ENCODE data around the gene PI4K2A.
"Not testable (repeated sequence)": the region's sequence is repeated elsewhere in the genome, so short reads cannot be mapped to it uniquely, and the experiment has no call there.

Gene PI4K2A

DNA sequence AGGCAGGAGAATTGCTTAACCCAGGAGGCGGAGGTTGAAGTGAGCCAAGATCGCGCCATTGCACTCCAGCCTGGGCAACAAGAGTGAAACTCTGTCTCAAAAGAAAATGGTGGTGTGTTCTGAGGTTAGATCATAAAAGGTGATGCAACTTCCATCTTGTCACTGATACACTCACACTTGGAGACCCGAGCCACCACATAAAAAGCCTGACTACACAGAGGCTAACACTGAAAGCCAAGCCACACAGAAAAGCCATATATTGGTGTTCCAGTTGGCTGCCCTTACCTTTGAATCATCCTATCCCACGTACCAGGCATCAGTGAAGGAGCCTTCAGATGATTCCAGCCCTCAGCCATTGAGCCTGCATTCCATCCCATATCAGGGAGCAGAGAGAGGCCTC, 11.2 kb upstream of the PI4K2A start:
- no peak for DNase-seq (ENCODE audit: extremely low spot score, insufficient read length, low read depth)
- FAIRE-seq, result no peak

DNA sequence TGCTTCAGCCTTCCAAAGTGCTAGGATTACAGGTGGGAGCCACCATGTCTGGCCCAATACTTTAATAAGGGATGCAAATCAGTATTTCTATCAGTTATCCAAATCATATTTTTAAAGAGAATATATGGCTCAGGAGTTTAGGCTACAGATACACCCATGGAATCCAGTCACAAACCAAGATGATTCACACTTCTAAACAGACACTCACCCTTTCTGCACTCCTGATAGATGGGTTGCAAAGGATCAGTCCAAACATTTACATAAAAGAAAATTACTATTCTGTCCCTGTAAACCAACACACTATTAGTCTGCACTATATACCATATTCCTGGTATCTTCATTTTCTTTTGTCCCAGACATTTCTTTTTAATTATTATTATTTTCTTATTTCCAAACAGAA, 9.4 kb upstream of the PI4K2A start:
- DNase-seq (ENCODE audit: extremely low spot score, insufficient read length, low read depth) (no peak), FAIRE-seq (no peak)

DNA sequence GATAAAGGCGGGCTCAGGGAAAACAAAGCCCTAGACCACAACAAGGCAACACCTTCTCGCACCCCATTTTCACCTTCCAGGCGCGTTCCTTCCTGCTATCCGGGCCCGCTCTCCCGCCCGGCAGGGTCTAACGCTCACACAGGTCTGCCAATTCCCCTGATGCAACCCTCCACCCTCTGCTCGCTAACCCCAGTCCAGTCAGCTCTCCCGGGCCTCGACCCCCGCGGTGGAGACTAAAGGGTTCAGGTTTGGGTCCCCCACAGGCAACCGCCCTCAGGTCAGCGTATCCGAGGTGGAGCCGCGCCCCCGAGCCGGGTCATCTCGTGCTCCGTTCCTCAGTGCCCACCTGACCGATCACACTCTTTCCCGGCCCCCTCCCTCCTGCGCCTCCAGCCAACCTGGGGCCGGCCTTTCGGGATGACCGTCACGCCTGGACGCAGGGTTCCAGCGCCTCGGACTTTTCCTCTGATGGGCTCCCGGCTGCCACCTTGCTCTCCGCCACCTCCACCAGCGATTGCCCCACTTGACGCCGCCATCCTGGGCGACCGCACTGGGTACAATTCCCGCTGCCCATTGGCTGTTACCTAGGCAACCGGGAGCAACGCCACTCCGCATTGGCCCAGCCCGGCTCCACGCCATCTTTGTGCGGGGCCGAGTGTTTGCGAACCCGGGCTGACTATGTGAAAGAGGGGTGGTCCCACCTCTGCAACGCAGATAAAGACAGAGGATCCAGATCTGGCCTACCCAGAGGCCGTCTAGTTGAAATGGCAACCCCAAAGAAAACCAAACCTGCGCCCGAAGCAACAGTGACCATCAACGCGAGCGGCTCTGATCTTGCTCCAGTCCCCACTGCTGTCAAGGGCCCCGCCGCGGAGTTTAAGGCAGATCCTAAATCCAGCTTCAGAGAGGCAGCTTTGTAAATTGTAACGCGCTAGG, 7.3 kb upstream of the PI4K2A start, which contains the start of gene MORN4:
TSS of gene MORN4 (minus strand) at position 552 of the 936 bp plus-strand sequence. CDS start 13,847 bp downstream, outside the sequence.
- FAIRE-seq (peak; percentile 80), DNase-seq (ENCODE audit: extremely low spot score, insufficient read length, low read depth) (peak; percentile 85)

DNA sequence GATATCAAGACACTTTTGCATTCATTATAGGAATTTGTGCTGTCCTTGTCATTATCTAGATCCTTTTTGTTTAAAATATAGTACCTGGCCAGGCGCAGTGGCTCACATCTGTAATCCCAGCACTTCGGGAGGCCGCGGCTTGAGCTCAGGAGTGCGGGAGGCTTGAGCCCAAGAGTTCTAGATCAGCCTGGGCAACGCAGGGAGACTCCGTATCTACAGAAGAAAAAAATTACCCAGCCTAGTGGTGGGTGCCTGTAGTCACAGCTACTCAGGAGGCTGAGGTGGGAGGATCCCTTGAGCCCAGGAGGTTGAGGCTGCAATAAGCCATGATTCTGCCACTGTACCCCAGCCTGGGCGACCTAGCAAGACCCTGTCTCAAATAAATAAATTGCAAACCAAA, 6.5 kb upstream of the PI4K2A start:
- no peak for FAIRE-seq

DNA sequence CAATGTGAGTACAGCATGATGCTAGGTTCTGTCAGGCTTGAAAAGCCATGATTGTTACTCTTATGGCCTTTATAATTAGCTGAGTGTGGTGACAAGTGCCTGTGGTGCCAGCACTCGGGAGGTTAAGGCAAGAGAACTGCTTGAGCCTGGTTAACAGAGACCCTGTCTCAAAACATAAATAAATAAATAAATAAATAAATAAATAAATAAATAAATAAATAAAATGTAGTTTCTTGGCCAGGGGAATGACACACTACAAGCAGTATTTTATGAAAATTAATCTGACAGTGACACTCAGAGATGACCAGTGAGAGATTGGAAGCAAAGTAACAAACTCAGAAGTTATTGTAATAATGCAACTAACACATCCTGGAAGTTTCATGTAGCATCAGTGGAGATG, 4.9 kb upstream of the PI4K2A start:
- no peak for DNase-seq (ENCODE audit: extremely low spot score, insufficient read length, low read depth)
- no peak for FAIRE-seq

More for the DNA sequence above, 6.5 kb upstream of the PI4K2A start:
- no peak for DNase-seq (ENCODE audit: extremely low spot score, insufficient read length, low read depth)

DNA sequence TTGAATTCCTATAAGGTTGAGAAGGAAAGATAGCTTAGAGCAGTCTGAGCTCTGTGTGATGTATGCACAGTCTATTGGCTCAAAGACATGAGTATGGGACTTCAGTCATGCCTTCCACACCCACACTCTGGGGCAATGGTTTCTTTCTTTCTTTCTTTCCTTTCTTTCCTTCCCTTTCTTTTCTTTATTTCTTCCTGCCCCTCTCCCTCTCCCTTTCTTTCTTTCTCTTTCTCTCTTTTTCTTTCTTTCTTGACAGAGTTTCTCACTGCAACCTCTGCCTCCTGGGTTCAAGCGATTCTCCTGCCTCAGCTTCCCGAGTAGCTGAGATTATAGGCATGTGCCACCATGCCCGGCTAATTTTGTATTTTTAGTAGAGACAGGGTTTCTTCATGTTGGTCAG, 1.4 kb upstream of the PI4K2A start:
- not testable (repeated sequence) for FAIRE-seq; DNase-seq (ENCODE audit: extremely low spot score, insufficient read length, low read depth)

DNA sequence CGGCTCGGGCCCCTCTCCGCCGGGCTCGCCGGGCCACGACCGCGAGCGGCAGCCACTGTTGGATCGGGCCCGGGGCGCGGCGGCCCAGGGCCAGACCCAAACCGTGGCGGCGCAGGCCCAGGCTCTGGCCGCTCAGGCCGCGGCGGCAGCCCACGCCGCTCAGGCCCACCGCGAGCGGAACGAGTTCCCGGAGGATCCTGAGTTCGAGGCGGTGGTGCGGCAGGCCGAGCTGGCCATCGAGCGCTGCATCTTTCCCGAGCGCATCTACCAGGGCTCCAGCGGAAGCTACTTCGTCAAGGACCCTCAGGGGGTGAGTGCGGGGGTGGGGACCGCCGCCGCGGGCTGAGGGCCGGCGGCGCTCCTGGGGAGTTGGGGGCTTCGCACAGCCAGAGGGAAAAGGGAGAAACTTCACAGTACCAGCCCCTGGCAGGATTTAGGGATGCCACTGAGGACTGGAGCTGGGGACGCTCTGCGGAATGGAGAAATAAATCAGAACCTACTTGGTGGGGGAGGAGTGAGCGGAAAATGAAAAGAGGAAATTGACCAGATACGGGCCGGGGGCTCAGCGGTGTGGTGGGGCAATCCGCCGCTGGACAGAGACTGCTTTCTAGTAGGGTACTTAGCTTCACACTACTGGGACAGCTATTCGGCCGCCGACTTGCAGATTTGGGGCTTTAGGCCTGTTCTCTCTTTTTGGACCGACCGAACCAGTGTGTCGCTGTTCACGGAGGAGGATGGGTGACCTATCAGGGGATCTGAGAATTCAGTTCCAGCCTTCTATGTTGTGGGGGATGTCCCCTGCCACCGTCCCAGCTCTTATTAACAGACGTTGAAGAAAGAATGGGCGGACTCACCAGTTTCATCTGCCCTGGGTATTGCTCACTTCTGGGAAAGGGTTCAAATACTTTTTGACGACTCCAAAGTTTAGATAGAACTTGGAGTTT, 669 bp downstream of the PI4K2A start:
- FAIRE-seq (peak; percentile 62), DNase-seq (ENCODE audit: extremely low spot score, insufficient read length, low read depth) (no peak)

DNA sequence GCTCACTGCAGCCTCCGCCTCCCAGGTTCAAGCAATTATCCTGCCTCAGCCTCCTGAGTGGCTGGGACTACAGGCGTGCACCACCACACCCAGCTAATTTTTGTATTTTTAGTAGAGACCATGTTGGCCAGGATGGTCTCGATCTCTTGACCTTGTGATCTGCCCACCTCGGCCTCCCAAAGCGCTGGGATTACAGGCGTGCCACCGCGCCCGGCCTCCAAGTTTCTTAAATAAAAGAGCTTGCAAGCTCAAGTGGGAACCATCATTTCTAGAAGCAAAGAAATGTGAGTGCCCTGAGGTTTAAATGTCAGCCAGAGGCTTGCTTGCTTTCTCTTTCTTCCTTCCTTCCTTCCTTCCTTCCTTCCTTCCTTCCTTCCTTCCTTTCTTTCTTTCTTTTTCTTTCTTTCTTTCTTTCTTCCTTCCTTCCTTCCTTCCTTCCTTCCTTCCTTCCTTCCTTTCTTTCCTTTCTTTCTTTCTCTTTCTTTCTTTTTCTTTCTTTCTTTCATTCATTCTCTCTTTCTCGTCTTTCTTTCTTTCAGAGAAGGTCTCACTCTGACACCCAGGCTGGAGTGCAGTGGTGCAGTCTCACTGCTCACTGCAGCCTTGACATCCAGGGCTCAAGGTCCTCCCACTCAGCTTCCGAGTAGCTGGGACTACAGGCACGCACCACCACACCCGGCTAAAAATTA, 2.1 kb downstream of the PI4K2A start:
- FAIRE-seq; DNase-seq (ENCODE audit: extremely low spot score, insufficient read length, low read depth): not testable (repeated sequence)

DNA sequence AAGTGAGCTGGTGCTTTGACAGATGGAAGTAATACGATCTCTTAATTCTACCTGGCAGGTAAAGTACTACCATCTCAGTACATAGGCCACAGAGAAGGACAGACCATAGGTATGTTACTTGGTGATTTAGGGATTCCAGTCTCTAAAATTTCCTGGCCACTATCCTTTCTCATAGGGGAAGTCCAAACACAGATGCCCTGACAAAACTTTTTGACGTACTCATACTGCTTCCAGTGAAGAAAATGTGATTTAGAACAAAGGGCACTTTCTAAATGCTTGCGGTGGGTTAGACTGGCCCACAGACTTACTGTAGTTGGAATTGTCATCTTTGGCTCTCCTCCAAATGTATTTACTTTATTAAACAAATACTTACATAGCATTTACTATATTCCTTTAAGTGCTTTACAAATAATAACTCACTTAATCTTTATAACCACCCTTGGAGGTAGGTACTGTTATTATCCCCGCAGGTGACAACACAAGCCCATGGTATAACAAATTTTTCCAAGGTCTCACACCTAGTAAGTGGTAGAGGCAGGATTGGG, 3.0 kb downstream of the PI4K2A start:
- no peak for DNase-seq (ENCODE audit: extremely low spot score, insufficient read length, low read depth)

DNA sequence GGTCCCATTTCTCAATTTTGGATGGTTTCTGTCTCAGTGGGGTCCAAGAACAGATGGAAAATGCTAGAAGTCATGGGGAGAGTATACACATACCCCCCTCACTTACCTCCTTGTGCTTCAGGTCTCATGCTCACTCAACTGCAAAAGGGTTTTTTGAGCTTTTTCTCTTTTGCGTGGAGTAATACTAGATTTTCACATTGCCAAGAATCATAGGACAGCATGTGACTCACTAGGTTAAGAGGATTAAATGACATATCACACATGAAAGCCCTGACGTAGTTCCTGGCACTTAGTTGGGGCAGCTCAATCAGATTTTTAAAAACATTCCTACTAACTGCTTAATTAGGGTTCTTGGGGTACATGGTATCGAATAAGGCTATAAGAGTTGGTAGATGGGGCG, 4.5 kb downstream of the PI4K2A start:
- FAIRE-seq (no peak), DNase-seq (ENCODE audit: extremely low spot score, insufficient read length, low read depth) (no peak)

More for the DNA sequence above, 3.0 kb downstream of the PI4K2A start:
- FAIRE-seq, result no peak

DNA sequence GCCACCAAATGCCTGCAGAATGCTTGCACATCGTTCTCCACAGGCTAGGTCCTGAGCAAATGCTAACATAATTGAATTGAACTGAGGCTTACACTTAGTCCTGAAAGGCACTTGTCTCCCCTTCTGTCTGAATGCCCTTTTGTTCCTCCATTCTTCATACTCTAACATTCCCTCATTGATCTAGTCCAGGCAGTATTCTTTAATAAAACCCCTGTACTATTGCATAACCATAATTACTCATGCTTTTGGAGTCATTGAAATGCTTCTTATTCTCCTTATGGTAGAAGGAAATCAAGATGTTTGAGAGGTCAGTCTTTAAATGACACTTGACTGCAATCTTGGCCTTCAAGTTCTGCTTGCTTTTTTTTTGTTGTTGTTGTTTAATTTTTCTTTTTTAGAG, 7.1 kb downstream of the PI4K2A start:
- FAIRE-seq (no peak), DNase-seq (ENCODE audit: extremely low spot score, insufficient read length, low read depth) (no peak)

DNA sequence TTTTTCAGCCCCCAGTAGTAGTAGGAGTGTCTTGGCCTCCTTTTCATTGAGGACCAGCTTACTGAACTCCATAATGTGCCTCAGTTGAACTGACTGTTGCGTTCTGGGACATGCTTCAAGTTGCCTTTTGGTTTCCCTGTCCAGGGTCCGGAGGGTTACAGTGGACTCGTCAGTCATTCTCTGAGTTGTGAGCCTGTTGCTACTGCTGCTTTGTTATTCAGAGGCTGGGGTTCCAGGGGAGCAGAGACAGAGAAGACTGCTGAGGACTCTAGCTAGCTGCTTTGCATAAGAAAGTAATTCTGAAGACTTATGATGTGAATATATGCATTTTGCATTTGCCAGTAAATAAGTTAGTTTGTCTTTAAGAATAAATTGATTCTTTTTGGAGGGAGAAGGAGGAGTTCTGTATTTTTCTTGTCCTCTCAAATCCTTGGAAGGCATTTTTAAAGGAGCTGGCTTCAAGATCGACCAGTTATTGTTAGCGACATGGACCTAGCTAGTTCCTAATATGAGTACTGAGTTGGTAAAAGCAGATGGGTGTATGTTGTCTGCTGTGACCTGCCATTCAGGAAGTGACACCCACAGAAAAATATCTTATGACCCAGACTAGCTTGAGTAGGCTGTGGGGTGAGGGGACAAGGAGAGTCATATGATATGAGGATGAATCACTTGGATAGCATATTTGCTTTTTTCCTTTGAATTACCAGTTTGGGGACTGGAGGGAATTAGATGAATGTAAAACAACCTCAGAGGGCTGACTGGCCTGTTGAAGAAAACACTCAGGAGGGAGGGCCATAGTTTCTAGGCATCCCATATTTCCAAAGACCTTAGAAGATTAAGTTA, 8.3 kb downstream of the PI4K2A start:
- DNase-seq (ENCODE audit: extremely low spot score, insufficient read length, low read depth) (no peak), FAIRE-seq (peak; percentile 79)

DNA sequence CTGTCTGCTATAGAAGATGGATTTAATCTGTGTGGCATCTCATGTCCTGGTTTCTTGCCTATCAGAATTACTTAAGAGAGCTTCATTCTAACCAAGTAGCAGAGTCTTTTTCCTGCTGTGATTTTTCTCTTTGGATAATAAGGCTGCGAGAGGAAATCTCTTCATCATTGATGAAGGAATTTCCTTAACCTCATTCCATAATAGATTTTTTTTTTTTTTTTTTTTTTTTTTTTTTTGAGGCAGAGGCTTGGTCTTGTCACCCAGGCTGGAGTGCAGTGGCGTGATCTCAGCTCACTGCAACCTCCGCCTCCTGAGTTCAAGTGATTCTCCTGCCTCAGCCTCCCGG, 8.9 kb downstream of the PI4K2A start:
- not testable (repeated sequence) for FAIRE-seq; DNase-seq (ENCODE audit: extremely low spot score, insufficient read length, low read depth)

DNA sequence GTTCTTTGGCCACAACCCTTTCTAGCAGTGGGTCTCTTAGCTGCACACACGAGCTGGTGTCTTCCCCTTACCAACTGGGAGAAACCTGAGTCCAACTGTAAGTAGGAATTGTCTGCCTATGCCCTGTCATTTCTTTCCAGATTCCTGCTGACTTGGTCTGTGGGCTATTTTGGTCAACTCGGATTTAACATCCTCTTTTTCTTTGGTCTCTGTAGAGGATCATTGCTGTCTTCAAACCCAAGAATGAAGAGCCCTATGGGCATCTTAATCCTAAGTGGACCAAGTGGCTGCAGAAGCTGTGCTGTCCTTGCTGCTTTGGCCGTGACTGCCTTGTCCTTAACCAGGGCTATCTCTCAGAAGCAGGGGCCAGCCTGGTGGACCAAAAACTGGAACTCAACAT, 10.3 kb downstream of the PI4K2A start:
- no peak for DNase-seq (ENCODE audit: extremely low spot score, insufficient read length, low read depth)
- FAIRE-seq, result no peak

DNA sequence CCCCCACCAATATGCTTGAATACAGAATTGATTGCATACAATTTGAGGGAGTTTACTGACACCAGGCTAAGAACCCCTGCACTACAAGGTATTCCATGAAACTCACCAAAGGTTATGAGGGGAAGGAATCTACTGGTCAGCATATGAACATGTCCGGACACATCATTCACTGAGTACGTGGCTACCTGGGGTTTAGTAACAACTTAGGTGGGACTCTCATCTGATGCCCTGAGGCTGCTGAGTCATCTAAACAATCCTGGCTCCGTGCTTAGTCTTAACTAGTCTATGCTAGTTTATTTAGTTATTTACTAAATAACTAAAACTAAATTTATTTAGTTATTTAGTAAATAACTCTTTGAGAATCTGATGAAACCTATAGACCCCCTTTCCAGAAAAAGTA, 11.3 kb downstream of the PI4K2A start:
- FAIRE-seq, result no peak
- no peak for DNase-seq (ENCODE audit: extremely low spot score, insufficient read length, low read depth)

DNA sequence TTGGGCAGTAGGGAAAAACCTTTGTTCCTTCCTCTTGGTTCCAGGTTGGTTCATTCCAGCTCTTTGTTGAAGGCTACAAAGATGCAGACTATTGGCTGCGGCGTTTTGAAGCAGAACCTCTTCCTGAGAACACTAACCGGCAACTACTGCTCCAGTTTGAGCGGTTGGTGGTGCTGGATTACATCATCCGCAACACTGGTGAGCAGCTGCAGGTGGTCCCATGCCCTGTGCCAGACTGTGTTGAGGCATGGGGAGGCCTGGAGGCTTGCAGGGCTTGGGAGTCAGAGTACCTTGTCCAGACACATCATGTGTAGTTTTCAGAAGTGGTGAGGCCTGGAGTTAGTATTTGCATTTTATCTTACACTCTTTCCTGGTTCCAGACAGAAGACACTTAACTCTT, 16.3 kb downstream of the PI4K2A start:
- no peak for DNase-seq (ENCODE audit: extremely low spot score, insufficient read length, low read depth)
- FAIRE-seq, result no peak

DNA sequence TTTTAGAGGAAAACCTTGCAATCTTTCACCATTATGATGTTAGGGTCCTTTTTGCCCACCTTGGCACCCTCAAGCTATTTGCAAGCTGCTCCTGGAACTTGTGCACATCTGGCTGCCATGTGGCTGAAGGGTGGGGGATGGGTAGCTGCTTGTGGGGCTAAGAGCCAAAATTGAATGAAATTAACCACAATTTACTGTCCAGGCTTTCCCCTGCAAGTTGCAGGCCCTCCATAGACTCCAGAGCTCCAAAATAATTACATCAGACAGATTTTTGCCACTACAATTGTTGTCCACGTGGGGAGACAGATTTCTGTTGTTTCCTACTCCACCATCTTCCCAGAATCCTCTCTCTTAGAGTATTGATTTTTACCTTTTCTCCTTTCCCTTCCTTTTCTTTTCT, 19.1 kb downstream of the PI4K2A start:
- FAIRE-seq (no peak), DNase-seq (ENCODE audit: extremely low spot score, insufficient read length, low read depth) (no peak)

DNA sequence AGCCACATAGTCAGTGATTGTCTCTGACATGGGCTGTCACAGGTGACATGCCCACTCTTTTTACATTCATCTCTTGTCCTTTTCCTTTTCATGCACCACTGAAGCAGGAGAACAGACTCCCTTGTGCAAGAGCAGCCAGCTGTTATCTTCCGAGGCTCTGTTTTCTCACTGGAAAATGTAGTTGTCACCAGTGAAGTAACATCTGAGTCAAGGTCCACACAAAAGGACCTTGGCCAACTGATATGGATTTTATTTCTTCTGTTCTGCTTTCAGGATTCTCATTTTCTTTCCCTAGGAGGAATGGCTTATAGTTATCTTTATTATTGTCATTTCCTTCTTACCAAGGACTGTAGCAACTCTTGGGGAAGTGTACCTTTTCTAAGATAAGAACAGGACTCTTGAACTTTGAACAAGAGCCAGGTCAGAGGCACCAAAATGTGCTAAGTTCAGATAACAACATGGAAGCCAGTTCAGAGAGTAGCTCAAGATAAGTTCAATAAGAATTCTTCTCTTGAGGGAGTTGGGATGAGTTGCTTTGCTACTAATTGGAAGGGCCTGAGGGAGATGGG, 23.9 kb downstream of the PI4K2A start:
- FAIRE-seq (no peak), DNase-seq (ENCODE audit: extremely low spot score, insufficient read length, low read depth) (no peak)

DNA sequence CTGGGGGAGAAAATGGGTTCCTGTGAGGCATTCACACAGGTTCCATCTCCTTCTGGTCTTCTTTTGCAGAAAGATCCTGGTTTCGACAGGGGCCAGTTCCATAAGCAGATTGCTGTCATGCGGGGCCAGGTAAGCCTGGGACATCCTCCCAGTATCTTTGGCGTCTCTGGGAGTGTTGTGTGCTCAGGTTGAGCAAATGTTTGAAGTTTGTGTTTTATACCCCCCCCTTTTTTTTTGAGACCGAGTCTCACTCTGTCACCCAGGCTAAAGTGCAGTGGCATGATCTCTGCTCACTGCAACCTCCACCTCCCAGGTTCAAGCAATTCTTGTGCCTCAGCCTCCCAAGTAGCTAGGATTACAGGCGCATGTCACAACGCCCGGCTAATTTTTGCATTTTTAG, 26.5 kb downstream of the PI4K2A start:
- DNase-seq (ENCODE audit: extremely low spot score, insufficient read length, low read depth), result no peak
- no peak for FAIRE-seq

Data from GM18507 (cell line).